HG02884 (cell line): ENCODE data around the gene COCH.
"Not testable (repeated sequence)": the region's sequence is repeated elsewhere in the genome, so short reads cannot be mapped to it uniquely, and the experiment has no call there.

Experiments
- ATAC-seq: cut with Tn5 transposase; IDR thresholded peaks from one replicate; pipeline ENCODE4 v1.9.1; 2021; ENCODE audit warnings: mild to moderate bottlenecking, moderate library complexity; ENCODE audit not compliant: unreplicated experiment

The COCH gene

GRCh38 chr14:30874999-30875787 is 834 bp downstream of the COCH start:
- ATAC-seq = peak; percentile 24

DNA sequence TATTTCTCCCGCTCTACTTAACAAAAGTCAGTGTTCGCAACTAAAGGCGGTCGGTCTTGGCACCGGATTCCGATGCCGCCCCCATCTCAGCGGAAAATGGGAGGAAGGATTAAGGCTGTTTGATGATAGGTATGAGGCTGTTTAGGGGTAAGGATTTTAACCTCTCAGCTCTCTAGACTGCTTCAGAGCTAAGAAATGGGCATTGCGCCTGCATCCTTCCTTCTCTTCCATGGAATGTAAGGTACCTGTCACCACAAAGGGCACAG is 1.4 kb downstream of the COCH start:
- no peak for ATAC-seq

GRCh38 chr14:30876692-30877091 is 2.3 kb downstream of the COCH start:
- no peak for ATAC-seq

- no peak for ATAC-seq
Measured at GRCh38 chr14:30882431-30882830, 8.1 kb downstream of the COCH start.

- no peak for ATAC-seq
Measured at GRCh38 chr14:30883508-30884294, 9.3 kb downstream of the COCH start.

- ATAC-seq = no peak
Measured at GRCh38 chr14:30884901-30885300, 10.5 kb downstream of the COCH start.

GRCh38 chr14:30885840-30886740 is 11.7 kb downstream of the COCH start:
- ATAC-seq = no peak

GRCh38 chr14:30888480-30889243 is 14.3 kb downstream of the COCH start:
- ATAC-seq = no peak

DNA sequence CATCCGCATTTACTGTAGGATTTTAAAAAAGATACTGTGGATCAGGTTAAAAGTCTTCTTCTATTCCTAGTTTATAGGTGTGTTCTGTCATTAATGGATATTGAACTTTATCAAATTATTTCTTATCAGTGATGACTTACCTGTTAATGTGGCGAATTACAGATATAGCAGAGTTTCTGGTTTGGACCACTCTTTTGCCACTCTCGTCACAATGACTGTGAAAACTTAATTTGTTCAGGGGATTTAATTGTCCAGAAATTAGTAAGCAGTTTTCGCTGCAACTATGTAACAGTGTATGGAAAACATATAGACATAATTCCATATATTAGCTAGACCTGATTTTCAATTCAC is 14.9 kb downstream of the COCH start:
- no peak for ATAC-seq

GRCh38 chr14:30893819-30894218 is 19.5 kb downstream of the COCH start:
- no peak for ATAC-seq

- ATAC-seq = no peak
Measured at GRCh38 chr14:30894923-30895515, 20.7 kb downstream of the COCH start.

DNA sequence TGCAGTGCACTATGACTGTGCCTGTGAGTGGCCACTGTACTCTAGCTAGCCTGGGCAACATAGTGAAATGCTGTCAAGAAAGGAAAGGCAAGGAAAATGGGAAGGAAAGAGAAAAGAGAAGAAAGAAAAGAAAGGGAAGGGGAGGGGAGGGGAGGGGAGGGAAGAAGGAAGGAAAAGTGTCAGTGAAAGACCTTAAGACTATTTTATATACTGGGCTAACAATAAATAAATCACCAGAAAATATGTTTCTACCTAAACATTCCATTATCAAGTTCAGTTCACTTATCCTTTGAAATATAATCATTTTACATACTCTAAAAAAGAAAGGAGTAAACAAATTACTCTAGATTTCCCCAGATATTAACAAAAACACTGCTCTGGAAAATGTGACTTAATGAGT is 22.1 kb downstream of the COCH start:
- ATAC-seq = no peak

- not testable (repeated sequence) for ATAC-seq
Measured at GRCh38 chr14:30897121-30897520, 22.8 kb downstream of the COCH start.

DNA sequence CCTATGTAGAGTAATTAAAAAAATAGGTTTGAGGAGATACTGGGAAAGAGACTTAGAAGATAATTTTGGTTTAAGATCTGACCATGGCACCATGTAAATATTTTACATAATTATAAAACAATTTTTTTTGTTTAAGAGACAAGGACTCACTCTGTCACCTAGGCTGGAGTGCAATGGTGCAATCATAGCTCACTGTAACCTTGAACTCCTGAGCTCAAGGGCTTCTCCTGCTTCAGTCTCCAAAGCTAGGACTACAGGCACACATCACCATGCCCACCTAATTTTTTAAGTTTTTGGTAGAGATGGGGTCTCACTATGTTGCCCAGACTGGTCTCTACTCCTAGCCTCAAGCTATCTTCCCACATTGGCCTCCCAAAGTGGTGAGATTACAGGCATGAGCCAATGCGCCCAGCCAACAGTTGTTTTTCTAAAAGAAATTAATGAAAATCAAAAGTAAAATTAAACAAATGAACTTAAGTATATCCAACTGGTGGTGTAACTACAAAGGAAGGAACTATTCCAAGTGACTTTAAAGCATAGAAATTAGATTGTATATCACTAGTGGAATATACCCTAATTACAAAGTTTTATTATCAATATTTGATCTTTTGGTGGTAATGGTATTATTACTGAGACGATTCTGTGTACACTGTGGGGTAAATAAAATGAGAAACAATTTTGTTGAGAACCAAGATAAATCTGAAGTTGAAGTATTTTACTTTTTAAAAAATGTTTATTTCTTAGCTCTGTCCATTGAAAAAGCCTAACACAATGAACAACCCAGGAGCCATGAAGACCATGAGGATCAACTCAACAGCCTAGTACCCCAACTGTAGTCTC is 29.1 kb downstream of the COCH start:
- no peak for ATAC-seq

DNA sequence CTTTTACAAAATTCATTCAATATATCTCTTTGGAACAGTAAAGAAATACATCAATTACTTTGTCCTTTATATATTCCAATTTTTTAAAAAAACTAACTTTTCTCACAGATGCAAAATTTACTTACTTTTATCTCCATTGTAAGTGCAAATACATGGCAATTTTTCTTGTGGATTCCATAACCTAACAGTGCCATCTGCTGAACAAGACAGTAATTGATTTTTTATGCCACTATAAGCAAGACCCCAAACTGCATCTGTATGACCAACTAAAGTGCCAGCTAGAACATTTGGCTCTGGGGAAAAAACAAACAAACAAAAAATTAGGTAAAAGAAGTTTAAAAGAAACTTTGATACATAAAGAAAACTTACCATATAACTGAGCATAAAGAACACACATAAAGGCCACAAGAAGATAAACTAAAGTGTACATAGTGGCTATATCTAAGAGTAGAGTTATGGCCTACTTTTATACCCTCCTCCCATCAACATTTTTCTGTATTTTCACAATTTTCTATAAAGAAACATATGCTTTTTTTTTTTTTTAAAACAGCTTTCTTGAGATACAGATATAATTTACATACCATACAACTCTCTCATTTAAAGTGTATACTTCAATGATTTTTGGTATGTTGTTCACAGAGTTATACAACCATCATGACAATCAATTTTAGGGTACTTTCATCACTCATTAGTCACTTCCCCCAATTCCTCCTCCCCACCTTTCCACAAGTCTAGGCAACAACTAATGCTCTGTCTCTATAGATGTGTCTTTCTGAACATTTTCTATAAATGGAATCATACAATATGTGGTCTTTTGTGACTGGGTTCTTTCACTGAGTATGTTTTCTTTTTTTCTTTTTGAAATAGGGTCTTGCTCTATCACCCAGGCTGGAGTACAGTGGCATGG is 32.6 kb downstream of the COCH start:
- no peak for ATAC-seq

GRCh38 chr14:30907659-30908057 is 33.3 kb downstream of the COCH start:
- no peak for ATAC-seq

DNA sequence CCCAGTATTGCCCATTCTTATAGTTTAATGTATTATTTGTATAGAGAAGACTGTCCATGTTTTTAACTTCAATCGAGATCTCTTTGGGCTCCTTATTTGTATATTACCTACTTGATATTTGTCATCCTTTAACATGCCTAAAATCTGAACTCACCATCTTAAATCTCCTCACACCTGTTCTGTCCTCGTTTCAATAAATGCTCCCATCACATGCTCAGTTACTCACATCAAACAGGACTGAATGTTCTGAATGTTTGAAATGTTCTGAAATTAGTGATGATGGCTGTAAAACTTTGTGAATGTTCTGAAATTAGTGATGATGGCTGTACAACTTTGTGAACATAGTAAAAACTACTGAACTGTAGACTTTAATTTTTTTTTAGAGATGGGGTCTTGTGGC is 34.5 kb downstream of the COCH start:
- no peak for ATAC-seq

- ATAC-seq = no peak
Measured at GRCh38 chr14:30914812-30915211, 40.5 kb downstream of the COCH start.

GRCh38 chr14:30915596-30915995 is 41.2 kb downstream of the COCH start:
- no peak for ATAC-seq
